Measurements from ENCODE around the gene NLGN1. TPM values are rescaled to one million over a fixed set of nuclear protein-coding genes. Genes with fewer than 3 reads are reported as not detected.

The NLGN1 gene
- total RNA-seq, 1 experiment from 2014 or later: 0.85 TPM

DNA sequence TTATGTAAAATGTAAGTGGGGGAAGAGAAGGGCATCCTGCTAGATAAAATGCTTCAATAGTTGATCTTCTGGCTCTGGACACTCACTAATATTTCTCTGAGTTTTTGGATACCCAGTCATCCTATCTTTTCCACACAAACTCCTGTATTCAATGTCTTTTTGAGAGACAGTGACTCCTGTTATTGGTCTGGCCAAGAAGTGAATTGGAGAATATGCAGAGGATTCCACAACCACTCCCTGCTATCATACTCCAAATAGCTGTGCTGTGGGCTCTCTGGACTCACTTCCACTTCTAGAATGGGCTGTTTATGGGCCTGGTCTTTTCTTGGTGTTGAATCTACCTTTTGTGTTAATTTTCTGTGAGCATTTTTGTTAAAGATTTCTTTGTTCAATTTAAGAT is 376.8 kb downstream of the NLGN1 start:
- Histone ChIP-seq H3K4me1 (ENCODE audit: control insufficient read depth, insufficient read depth, low read length) (no peaks in the 10 kb centered on the region), H3K36me3 (ENCODE audit: control insufficient read depth, insufficient read depth, low read length) (no peaks in the 10 kb centered on the region), H3K27me3 (ENCODE audit: control insufficient read depth, insufficient read depth, low read length) (no peaks in the 10 kb centered on the region), H3K27ac (ENCODE audit: low read length) (no peak overlapping the region), H3K9me3 (ENCODE audit: control insufficient read depth, insufficient read depth, low read depth, low read length) (no peaks in the 10 kb centered on the region), H3K4me3 (ENCODE audit: low read depth in 2 of 2, low read length in 2 of 2) (no peak overlapping the region)
- no peak for DNase-seq (ENCODE audit: low read depth, low spot score)
- intact Hi-C loops (cut with micrococcal nuclease; ENCODE audit: unreplicated experiment): no loop called here
- ATAC-seq: no peak
- in situ Hi-C loops (cut with HindIII; ENCODE audit: low pct_unique_long_range_greater_than_20kb, low sequenced_read_pairs): no loop called here
- ChIA-PET CTCF (no interaction called here), POLR2A (no interaction called here)
- no TSS peak for BruUV-seq (replicated peaks)
- no peak for TF ChIP-seq POLR2AphosphoS5 (IDR thresholded peaks at IDR 0.05; ENCODE audit: low read depth, low read length)
- no peak for TF ChIP-seq SIN3A (IDR thresholded peaks at IDR 0.05; ENCODE audit: borderline replicate concordance, insufficient read depth, low read depth, low read length)
- TF ChIP-seq, protein P1, sequence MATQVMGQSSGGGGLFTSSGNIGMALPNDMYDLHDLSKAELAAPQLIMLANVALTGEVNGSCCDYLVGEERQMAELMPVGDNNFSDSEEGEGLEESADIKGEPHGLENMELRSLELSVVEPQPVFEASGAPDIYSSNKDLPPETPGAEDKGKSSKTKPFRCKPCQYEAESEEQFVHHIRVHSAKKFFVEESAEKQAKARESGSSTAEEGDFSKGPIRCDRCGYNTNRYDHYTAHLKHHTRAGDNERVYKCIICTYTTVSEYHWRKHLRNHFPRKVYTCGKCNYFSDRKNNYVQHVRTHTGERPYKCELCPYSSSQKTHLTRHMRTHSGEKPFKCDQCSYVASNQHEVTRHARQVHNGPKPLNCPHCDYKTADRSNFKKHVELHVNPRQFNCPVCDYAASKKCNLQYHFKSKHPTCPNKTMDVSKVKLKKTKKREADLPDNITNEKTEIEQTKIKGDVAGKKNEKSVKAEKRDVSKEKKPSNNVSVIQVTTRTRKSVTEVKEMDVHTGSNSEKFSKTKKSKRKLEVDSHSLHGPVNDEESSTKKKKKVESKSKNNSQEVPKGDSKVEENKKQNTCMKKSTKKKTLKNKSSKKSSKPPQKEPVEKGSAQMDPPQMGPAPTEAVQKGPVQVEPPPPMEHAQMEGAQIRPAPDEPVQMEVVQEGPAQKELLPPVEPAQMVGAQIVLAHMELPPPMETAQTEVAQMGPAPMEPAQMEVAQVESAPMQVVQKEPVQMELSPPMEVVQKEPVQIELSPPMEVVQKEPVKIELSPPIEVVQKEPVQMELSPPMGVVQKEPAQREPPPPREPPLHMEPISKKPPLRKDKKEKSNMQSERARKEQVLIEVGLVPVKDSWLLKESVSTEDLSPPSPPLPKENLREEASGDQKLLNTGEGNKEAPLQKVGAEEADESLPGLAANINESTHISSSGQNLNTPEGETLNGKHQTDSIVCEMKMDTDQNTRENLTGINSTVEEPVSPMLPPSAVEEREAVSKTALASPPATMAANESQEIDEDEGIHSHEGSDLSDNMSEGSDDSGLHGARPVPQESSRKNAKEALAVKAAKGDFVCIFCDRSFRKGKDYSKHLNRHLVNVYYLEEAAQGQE (IDR thresholded peaks at IDR 0.05; ENCODE audit: insufficient read depth in 1 of 2, low read depth in 2 of 2, low read length in 1 of 2): no peak
- TF ChIP-seq, protein P2, sequence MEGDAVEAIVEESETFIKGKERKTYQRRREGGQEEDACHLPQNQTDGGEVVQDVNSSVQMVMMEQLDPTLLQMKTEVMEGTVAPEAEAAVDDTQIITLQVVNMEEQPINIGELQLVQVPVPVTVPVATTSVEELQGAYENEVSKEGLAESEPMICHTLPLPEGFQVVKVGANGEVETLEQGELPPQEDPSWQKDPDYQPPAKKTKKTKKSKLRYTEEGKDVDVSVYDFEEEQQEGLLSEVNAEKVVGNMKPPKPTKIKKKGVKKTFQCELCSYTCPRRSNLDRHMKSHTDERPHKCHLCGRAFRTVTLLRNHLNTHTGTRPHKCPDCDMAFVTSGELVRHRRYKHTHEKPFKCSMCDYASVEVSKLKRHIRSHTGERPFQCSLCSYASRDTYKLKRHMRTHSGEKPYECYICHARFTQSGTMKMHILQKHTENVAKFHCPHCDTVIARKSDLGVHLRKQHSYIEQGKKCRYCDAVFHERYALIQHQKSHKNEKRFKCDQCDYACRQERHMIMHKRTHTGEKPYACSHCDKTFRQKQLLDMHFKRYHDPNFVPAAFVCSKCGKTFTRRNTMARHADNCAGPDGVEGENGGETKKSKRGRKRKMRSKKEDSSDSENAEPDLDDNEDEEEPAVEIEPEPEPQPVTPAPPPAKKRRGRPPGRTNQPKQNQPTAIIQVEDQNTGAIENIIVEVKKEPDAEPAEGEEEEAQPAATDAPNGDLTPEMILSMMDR (IDR thresholded peaks at IDR 0.05): no peak
- TF ChIP-seq TCF7L2 (IDR thresholded peaks at IDR 0.05; ENCODE audit: low read depth, low read length): no peak

DNA sequence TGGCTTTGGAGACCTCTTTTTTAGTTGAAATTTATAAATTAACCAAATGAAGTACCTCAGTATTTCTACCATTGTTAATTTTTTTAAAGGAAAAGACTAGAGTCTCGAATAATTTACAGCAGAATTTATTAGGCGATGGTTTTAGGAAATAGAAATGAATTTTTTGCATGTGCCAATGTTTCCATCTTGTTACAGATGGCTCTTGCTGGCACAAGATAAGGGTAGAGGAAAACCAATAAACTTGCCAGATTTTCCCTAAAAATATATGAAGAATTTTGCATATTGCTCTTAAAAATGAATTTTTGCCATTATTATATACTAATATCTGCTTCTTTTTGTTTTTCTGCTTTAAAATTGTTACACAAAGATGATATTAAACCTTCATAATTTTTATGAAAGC is 380.7 kb downstream of the NLGN1 start:
- intact Hi-C loops (cut with micrococcal nuclease; ENCODE audit: unreplicated experiment): no loop called here
- no peak overlapping the region for H3K4me3 ChIP-seq (ENCODE audit: low read depth in 2 of 2, low read length in 2 of 2)

More for the DNA sequence above, 380.7 kb downstream of the NLGN1 start:
- DNase-seq (ENCODE audit: low read depth, low spot score) (no peak), ATAC-seq (no peak)
- no TSS peak for BruUV-seq (replicated peaks)
- in situ Hi-C loops (cut with HindIII; ENCODE audit: low pct_unique_long_range_greater_than_20kb, low sequenced_read_pairs): no loop called here
- no peaks in the 10 kb centered on the region for H3K9me3 ChIP-seq (ENCODE audit: control insufficient read depth, insufficient read depth, low read depth, low read length)
- H3K27me3 ChIP-seq (ENCODE audit: control insufficient read depth, insufficient read depth, low read length): no peaks in the 10 kb centered on the region
- no peaks in the 10 kb centered on the region for H3K36me3 ChIP-seq (ENCODE audit: control insufficient read depth, insufficient read depth, low read length)
- no peaks in the 10 kb centered on the region for H3K4me1 ChIP-seq (ENCODE audit: control insufficient read depth, insufficient read depth, low read length)
- no peak overlapping the region for H3K27ac ChIP-seq (ENCODE audit: low read length)
- TF ChIP-seq, protein P1 (IDR thresholded peaks at IDR 0.05; ENCODE audit: insufficient read depth in 1 of 2, low read depth in 2 of 2, low read length in 1 of 2): no peak
- no peak for TF ChIP-seq TCF7L2 (IDR thresholded peaks at IDR 0.05; ENCODE audit: low read depth, low read length)
- TF ChIP-seq, protein P2 (IDR thresholded peaks at IDR 0.05): no peak
- TF ChIP-seq POLR2AphosphoS5 (IDR thresholded peaks at IDR 0.05; ENCODE audit: low read depth, low read length): no peak
- TF ChIP-seq SIN3A (IDR thresholded peaks at IDR 0.05; ENCODE audit: borderline replicate concordance, insufficient read depth, low read depth, low read length): no peak
- POLR2A ChIA-PET: no interaction called here
- CTCF ChIA-PET: no interaction called here

Measured in Panc1 (cell line).